HG02970 (cell line): ENCODE results near the gene VTCN1.
"Not testable (repeated sequence)": the region's sequence is repeated elsewhere in the genome, so short reads cannot be mapped to it uniquely, and the experiment has no call there.

Source experiments
- ATAC-seq: cut with Tn5 transposase; IDR thresholded peaks from one replicate; pipeline ENCODE4 v1.9.1; 2021; ENCODE audit warnings: mild to moderate bottlenecking, moderate library complexity, moderate number of reproducible peaks; ENCODE audit not compliant: unreplicated experiment, low FRiP score

The VTCN1 gene

DNA sequence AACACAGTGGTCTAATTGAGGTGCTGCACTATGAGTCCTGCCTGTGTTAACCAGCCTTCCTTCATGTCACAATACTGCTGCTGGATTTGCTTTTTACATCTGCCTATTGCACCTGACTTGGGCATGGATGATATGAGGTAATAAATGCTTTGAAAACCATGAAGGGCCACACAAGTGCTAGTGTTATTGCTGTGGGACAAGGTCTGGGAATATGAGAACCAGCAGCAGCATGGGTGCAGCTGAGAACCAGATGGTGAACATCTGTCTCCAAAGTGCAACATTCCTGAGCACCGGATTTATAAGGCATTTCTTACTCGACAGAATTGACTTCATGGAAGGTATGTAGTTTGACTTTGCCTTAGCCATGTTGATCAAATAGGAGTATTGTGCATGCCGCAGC is 105.7 kb downstream of the VTCN1 start:
- ATAC-seq = no peak

DNA sequence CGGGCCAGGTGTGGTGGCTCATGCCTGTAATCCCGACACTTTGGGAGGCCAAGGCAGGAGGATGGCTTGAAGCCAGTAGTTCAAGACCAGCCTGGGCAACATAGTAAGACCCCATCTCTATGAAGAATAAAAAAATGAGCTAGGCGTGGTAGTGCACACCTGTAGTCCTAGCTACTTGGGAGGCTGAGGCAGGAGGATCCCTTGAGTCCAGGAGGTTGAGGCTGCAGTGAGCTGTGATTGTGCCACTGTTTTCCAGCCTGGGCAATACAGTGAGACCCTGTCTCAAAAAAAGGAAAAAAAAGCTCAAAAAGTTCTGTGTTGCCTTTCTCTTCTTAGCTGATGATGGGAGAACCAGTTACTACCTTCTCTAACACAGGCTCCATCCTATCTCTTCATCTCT is 108.9 kb downstream of the VTCN1 start:
- ATAC-seq = not testable (repeated sequence)

DNA sequence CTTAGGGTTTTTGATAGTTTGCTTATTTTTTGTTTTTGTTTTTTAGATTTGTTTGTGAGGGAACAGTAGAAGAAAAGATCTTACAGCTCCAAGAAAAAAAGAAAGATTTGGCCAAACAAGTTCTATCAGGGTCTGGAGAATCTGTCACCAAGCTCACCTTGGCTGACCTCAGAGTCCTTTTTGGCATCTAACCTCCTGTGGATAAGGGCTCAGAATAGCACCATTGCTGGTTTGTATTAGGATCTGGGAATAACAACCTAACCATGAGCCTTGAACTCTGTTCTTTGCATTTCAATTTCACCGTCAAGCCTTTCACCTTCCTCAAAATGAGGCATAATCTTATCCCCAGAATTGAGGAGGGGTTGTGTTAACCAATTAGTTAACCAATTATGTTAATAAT is 109.4 kb downstream of the VTCN1 start:
- ATAC-seq = no peak

DNA sequence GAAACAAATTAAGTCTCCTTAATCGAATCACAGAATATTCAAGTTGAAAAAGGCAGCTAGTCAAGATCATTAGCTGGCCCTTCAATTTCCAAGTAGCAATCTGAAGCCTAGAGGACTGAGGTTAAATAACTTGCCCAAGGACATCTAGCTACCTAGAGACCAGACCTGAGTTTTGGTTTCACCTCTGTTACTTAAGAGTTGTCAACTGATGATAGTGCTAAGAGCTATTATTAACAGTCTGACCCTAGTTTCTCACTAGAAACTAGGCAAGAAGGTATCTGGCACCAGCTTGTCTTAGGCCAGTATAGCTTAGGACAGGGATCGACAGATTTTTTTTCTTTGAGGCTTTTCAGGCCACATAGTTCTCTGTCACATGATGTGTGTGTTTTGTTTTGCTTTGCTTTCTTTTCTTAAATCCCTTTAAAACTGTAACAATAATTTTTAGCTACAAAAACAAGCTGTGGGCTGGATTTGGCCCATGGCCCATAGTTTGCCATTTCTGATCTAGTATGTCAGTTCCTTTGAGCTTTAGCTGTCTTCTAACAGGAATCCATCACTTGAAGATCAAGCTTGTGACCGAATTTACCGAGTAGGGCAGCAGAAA is 112.3 kb downstream of the VTCN1 start:
- no peak for ATAC-seq

DNA sequence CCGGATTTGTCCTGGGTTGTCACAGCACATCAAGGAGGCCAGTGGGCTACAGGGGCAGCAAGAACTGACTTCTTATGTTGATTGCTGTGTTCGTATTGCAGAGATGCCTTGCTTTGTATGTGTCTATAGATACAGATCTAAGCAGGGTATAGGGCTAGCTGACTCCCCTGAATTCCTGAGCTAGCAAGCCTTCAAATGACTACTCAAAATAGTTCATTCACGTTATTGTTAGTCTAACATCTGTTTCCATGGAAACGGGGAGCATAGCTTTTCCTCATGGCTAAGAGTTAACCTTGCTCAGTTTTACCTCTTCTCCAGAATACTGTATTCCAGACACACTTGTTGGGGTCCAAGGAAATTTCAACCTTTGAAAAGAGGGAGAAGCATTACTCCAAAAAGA is 113.3 kb downstream of the VTCN1 start:
- ATAC-seq = no peak

DNA sequence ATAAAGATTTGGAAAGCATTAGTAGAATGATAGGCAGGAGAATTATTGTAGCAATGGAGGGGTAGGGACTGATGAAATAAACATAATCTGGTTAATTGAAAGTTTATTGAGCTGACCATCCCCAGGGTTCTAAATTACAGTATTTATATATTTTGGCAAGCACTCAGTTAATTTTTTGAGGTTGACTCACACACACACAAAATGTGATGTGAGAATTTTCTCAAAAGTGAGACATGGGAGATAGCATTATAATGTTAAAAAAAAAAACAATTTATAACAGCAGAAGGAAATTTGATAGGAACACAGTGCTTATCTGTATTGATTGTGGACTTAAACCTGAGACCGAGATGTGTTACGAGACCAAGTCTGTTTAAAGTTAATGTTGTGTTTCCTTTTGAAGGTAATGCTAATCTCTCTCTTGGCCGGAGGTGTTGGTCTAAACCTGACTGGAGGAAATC is 113.7 kb downstream of the VTCN1 start:
- ATAC-seq = no peak

DNA sequence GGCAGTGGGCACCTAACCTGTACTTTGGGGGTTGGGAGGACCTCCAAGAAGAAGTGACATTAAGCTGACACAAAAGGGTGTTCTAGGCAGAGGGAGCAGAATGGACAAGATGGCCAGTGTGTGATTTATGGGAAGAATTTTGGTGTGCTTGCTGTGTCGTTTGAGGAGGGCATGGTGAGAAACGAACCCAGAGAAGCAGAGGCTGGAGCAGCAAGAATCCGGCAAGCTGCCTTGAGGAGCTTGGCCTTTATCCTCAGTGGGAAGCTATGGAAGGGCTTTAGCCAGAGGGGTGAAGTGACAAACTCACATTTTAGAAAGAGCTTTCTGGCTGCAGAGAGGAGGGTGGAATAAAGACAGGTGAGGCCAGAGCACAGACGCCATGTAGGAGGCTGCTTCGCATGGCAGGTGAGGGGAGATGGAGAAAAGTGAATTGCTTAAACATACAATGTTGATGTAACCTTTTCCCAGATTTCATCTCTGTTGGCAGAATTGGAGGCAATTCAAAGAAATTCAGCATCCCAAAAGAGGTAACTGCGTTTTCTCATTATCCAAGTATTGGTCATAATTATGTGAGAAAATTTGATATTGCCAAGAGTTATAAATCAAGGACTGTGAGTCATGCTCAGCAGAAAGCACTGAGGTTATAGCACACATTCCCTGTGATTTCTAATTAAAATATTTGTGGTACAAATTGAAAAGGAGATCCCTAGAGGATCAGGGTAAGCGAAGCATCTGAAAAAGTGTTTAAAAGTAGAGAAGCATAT is 115.7 kb downstream of the VTCN1 start:
- no peak for ATAC-seq

DNA sequence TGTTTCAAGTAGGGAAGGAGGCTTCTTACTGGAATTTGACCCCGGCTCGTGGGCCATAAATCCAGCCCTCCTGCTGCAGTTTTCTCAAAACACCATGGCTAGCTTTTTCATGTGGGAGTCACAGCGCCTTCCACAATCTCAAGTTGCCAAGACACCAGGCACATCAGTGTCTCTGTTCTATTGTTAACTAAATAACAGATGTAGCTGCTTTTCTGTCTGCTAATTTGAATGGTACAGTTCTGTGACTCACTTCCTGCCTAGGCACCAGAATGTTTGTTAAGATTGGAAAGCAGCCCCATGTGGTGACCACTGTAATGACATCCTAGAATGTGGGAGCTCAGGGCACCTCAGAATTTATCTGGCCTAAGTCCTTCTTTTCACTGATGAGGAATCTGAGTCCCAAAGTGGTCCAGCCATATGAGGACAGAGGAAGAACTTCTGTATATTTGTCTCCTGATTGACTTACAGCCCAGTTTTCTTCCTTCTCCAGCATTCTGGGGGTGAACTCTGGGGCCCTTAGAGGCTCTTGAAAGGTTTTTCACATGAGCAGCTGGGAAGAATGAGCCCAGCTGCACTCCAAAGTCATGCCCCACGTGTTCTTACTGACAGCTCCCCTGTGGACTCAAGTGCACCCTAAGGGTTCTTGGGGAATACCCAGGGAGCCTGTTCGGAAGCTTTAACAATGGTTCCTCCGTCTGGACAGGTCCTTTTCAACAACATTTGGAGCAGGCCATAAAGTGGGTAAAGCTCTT is 116.7 kb downstream of the VTCN1 start:
- no peak for ATAC-seq
